Cardiac muscle cell (in vitro differentiated cells and primary cell): ENCODE results near the gene NAXD. TPM values are rescaled to one million over a fixed set of nuclear protein-coding genes. Genes with fewer than 3 reads are reported as not detected.

Source experiments
- DNase-seq, 2 donors: peaks; one replicate each; pipeline versions ENCODE4 v3.0.0 to v3.0.0-alpha.2; 2010 to 2017; ENCODE audit warnings: low read depth in 1 of 2, low spot score in 1 of 2
- H3K27ac ChIP-seq: fragments of 200-600 bp; sonication (generic); 2 replicates; pipeline ENCODE4 v1.5.1; 2016
- H3K27me3 ChIP-seq: fragments of 200-600 bp; sonication (generic); 2 replicates; pipeline ENCODE4 v1.6.0; 2016; ENCODE audit warnings: control low read depth
- H3K36me3 ChIP-seq: fragments of 200-600 bp; sonication (generic); 2 replicates; pipeline ENCODE4 v1.5.1; 2016; ENCODE audit warnings: control low read depth
- H3K4me1 ChIP-seq: fragments of 200-600 bp; sonication (generic); 2 replicates; pipeline ENCODE4 v1.8.1; 2017; ENCODE audit warnings: low read depth, mild to moderate bottlenecking, mixed run types
- H3K4me3 ChIP-seq: fragments of 200-600 bp; sonication (generic); 2 replicates; pipeline ENCODE4 v1.5.1; 2016; ENCODE audit warnings: mild to moderate bottlenecking
- H3K9me3 ChIP-seq: fragments of 200-600 bp; sonication (generic); 2 replicates; pipeline ENCODE4 v1.5.1; 2017; ENCODE audit warnings: low read depth, mild to moderate bottlenecking, control low read depth
- CTCF ChIP-seq: IDR thresholded peaks from 2 replicates; pipeline ENCODE4 v1.5.1; 2012; ENCODE audit warnings: low read depth, mild to moderate bottlenecking, low read length
- polyA plus RNA-seq: library from polyadenylated mRNA; unstranded; fragments of >200 nt; fragmentation: Nextera tagmentation; extraction: Ambion mirVana; gene quantifications from 2 replicates; pipeline ENCODE4 v1.2.1, GENCODE V29; 2016
- total RNA-seq: library from RNA; depleted of rRNA; stranded (reverse); fragments of >200 nt; gene quantifications from 2 replicates; pipeline ENCODE4 v1.2.3, GENCODE V29; 2016

Gene NAXD
- total and polyA plus RNA-seq, 2 experiments from 2014 or later, result 36.8 to 40.7 TPM

- Histone ChIP-seq H3K36me3 (peaks cover 17% of the 10 kb centered on the region), H3K4me1 (peaks cover 3% of the 10 kb centered on the region), H3K9me3 (no peaks in the 10 kb centered on the region), H3K27me3 (no peaks in the 10 kb centered on the region), H3K4me3 (no peak overlapping the region), H3K27ac (no peak overlapping the region)
- no peak for DNase-seq
- TF ChIP-seq CTCF, result no peak
Measured at GRCh38 chr13:110648146-110648819, 32.9 kb downstream of the NAXD start.

GRCh38 chr13:110648848-110649421, 33.6 kb downstream of the NAXD start:
- Histone ChIP-seq H3K9me3 (no peaks in the 10 kb centered on the region), H3K27ac (no peak overlapping the region), H3K27me3 (no peaks in the 10 kb centered on the region), H3K36me3 (peaks cover 14% of the 10 kb centered on the region), H3K4me3 (no peak overlapping the region), H3K4me1 (peaks cover 3% of the 10 kb centered on the region)
- no peak for DNase-seq
- no peak for TF ChIP-seq CTCF

GRCh38 chr13:110649551-110649950, 34.2 kb downstream of the NAXD start:
- no peak for DNase-seq
- Histone ChIP-seq H3K36me3 (peaks cover 10% of the 10 kb centered on the region), H3K4me1 (peaks cover 2% of the 10 kb centered on the region), H3K4me3 (no peak overlapping the region), H3K27ac (no peak overlapping the region), H3K9me3 (no peaks in the 10 kb centered on the region), H3K27me3 (no peaks in the 10 kb centered on the region)
- no peak for TF ChIP-seq CTCF

GRCh38 chr13:110650436-110650835, 35.1 kb downstream of the NAXD start:
- no peak overlapping the region for H3K4me3 ChIP-seq
- no peak for TF ChIP-seq CTCF

GRCh38 chr13:110651271-110651670, 35.9 kb downstream of the NAXD start:
- DNase-seq, result no peak

More at GRCh38 chr13:110650436-110650835, 35.1 kb downstream of the NAXD start:
- Histone ChIP-seq H3K27ac (no peak overlapping the region), H3K36me3 (peaks cover 8% of the 10 kb centered on the region), H3K9me3 (no peaks in the 10 kb centered on the region), H3K4me1 (no peaks in the 10 kb centered on the region), H3K27me3 (no peaks in the 10 kb centered on the region)
- no peak for DNase-seq

More at GRCh38 chr13:110651271-110651670, 35.9 kb downstream of the NAXD start:
- peaks cover 7% of the 10 kb centered on the region for H3K36me3 ChIP-seq
- H3K9me3 ChIP-seq, result no peaks in the 10 kb centered on the region
- no peaks in the 10 kb centered on the region for H3K4me1 ChIP-seq
- H3K27me3 ChIP-seq, result no peaks in the 10 kb centered on the region
- no peak overlapping the region for H3K4me3 ChIP-seq
- no peak overlapping the region for H3K27ac ChIP-seq
- TF ChIP-seq CTCF, result no peak
